PC-3 (cell line): ENCODE measurements around the gene PLSCR5. TPM values are rescaled to one million over a fixed set of nuclear protein-coding genes. Genes with fewer than 3 reads are reported as not detected.

Source experiments
- ATAC-seq: fragments of 200-7000 bp; cut with Tn5 transposase; 2 replicates; pipeline ENCODE4 v1.9.1; 2020; ENCODE audit warnings: mild to moderate bottlenecking, moderate library complexity
- BruUV-seq: library from RNA; stranded (reverse); fragments of 400-500 nt; replicated peaks from 2 replicates; lab custom pipeline; 2021; lab: Mats Ljungman, UMichigan
- CTCF ChIA-PET: fragments of 300-600 bp; sonication (Branson Sonifier 250); formaldehyde crosslinking; loops from one replicate; lab custom pipeline; 2022; ENCODE audit warnings: antibody characterized with exemption; lab: Charles Lee
- POLR2A ChIA-PET: fragments of 300-600 bp; sonication (Branson Sonifier 250); formaldehyde crosslinking; loops from one replicate; lab custom pipeline; 2022; ENCODE audit warnings: antibody characterized with exemption; ENCODE audit not compliant: unreplicated experiment; lab: Charles Lee
- DNase-seq: peaks from one replicate; pipeline ENCODE4 v3.0.0-alpha.2; 2015
- H2AFZ ChIP-seq: fragments of 300-600 bp; sonication (generic); 2 replicates; pipeline ENCODE4 v1.6.0; 2016; ENCODE audit warnings: antibody characterized with exemption, low read length
- H3F3A ChIP-seq: fragments of 300-600 bp; sonication (generic); one replicate; pipeline ENCODE4 v1.6.0; 2017; ENCODE audit warnings: antibody characterized with exemption, low read length, control low read depth, mild to moderate bottlenecking; ENCODE audit not compliant: unreplicated experiment
- H3K27ac ChIP-seq: fragments of 300-600 bp; sonication (generic); 2 replicates; pipeline ENCODE4 v1.5.1; 2016; ENCODE audit warnings: mild to moderate bottlenecking, low read length
- H3K27me3 ChIP-seq: fragments of 300-600 bp; sonication (generic); 2 replicates; pipeline ENCODE4 v1.6.1; 2016; ENCODE audit warnings: low read length, mixed read lengths
- H3K36me3 ChIP-seq: fragments of 300-600 bp; sonication (generic); 2 replicates; pipeline ENCODE4 v1.6.1; 2016; ENCODE audit warnings: low read depth, mixed run types, low read length, mixed read lengths
- H3K4me1 ChIP-seq: fragments of 300-600 bp; sonication (generic); 2 replicates; pipeline ENCODE4 v1.5.1; 2016; ENCODE audit warnings: low read length; ENCODE audit not compliant: insufficient read depth
- H3K4me2 ChIP-seq: fragments of 300-600 bp; sonication (generic); 2 replicates; pipeline ENCODE4 v1.6.0; 2016; ENCODE audit warnings: low read length
- H3K4me3 ChIP-seq: fragments of 300-600 bp; sonication (generic); 2 replicates; pipeline ENCODE4 v1.5.1; 2016; ENCODE audit warnings: mild to moderate bottlenecking, low read length, mixed read lengths
- H3K79me2 ChIP-seq: fragments of 300-600 bp; sonication (generic); 2 replicates; pipeline ENCODE4 v1.6.1; 2017; ENCODE audit warnings: low read length, mixed read lengths
- H3K9ac ChIP-seq: fragments of 300-600 bp; sonication (generic); 2 replicates; pipeline ENCODE4 v1.6.0; 2016; ENCODE audit warnings: mild to moderate bottlenecking, low read length
- H3K9me2 ChIP-seq: fragments of 300-600 bp; sonication (generic); replicated peaks from 2 replicates; pipeline ENCODE4 v1.6.1; 2016; ENCODE audit warnings: mixed run types, low read length, mixed read lengths
- H3K9me3 ChIP-seq: fragments of 300-600 bp; sonication (generic); 2 replicates; pipeline ENCODE4 v1.6.1; 2016; ENCODE audit warnings: low read length, mixed read lengths
- H4K20me1 ChIP-seq: fragments of 300-600 bp; sonication (generic); 2 replicates; pipeline ENCODE4 v1.6.1; 2016; ENCODE audit warnings: low read length, mixed read lengths
- CTCF ChIP-seq: fragments of 300-600 bp; sonication (generic); conservative IDR thresholded peaks from 2 replicates; pipeline ENCODE4 v1.5.1; 2017; ENCODE audit warnings: antibody characterized with exemption, low read depth, mild to moderate bottlenecking, low read length
- EZH2 ChIP-seq: fragments of 300-600 bp; sonication (generic); IDR thresholded peaks from one replicate; pipeline ENCODE4 v1.6.1; 2017; ENCODE audit warnings: antibody characterized with exemption, mild to moderate bottlenecking, low read length; ENCODE audit not compliant: unreplicated experiment
- EZH2phosphoT487 ChIP-seq: fragments of 300-600 bp; sonication (generic); IDR thresholded peaks from 2 replicates; pipeline ENCODE4 v1.6.1; 2018; ENCODE audit warnings: mild to moderate bottlenecking, antibody characterized with exemption, low read length, borderline replicate concordance
- intact Hi-C: fragments of 100-400 bp; cut with micrococcal nuclease; formaldehyde crosslinking; loops from 2 replicates; pipeline ENCODE4 v1.9.0; 2023
- total RNA-seq: library from RNA; depleted of rRNA; stranded (reverse); fragments of >200 nt; gene quantifications from 2 replicates; pipeline ENCODE4 v1.2.3, GENCODE V29; 2014

The PLSCR5 gene
- total RNA-seq, 1 experiment from 2014 or later: not detected

GRCh38 chr3:146558781-146559180 lies 46.4 kb downstream of the PLSCR5 start:
- POLR2A ChIA-PET: no interaction called here
- H4K20me1 ChIP-seq: no peaks in the 10 kb centered on the region
- no peaks in the 10 kb centered on the region for H3K9me2 ChIP-seq
- no peak for DNase-seq
- no peaks in the 10 kb centered on the region for H3K27me3 ChIP-seq
- intact Hi-C loops: no loop called here
- CTCF ChIA-PET: no interaction called here
- no peaks in the 10 kb centered on the region for H3K36me3 ChIP-seq
- H3K9me3 ChIP-seq: no peaks in the 10 kb centered on the region
- no peak overlapping the region for H2AFZ ChIP-seq
- no TSS peak for BruUV-seq
- TF ChIP-seq EZH2 (no peak), CTCF (no peak), EZH2phosphoT487 (no peak)
- no peak overlapping the region for H3K9ac ChIP-seq
- H3F3A ChIP-seq: no peaks in the 10 kb centered on the region
- H3K4me1 ChIP-seq: no peaks in the 10 kb centered on the region
- no peaks in the 10 kb centered on the region for H3K79me2 ChIP-seq
- H3K4me3 ChIP-seq: no peak overlapping the region
- ATAC-seq: no peak
- no peak overlapping the region for H3K27ac ChIP-seq
- H3K4me2 ChIP-seq: no peak overlapping the region

GRCh38 chr3:146557745-146558144 lies 47.4 kb downstream of the PLSCR5 start:
- DNase-seq: no peak
- Histone ChIP-seq H3K27me3 (no peaks in the 10 kb centered on the region), H3K36me3 (no peaks in the 10 kb centered on the region), H3K9ac (no peak overlapping the region), H3F3A (no peaks in the 10 kb centered on the region), H3K79me2 (no peaks in the 10 kb centered on the region), H3K4me2 (no peak overlapping the region), H3K4me1 (no peaks in the 10 kb centered on the region), H3K27ac (no peak overlapping the region), H4K20me1 (no peaks in the 10 kb centered on the region), H2AFZ (no peak overlapping the region), H3K9me3 (no peaks in the 10 kb centered on the region), H3K4me3 (no peak overlapping the region), H3K9me2 (no peaks in the 10 kb centered on the region)
- BruUV-seq: no TSS peak
- intact Hi-C loops: no loop called here
- no peak for ATAC-seq
- TF ChIP-seq EZH2phosphoT487 (no peak), EZH2 (no peak), CTCF (no peak)
- CTCF ChIA-PET: no interaction called here
- POLR2A ChIA-PET: no interaction called here

DNA sequence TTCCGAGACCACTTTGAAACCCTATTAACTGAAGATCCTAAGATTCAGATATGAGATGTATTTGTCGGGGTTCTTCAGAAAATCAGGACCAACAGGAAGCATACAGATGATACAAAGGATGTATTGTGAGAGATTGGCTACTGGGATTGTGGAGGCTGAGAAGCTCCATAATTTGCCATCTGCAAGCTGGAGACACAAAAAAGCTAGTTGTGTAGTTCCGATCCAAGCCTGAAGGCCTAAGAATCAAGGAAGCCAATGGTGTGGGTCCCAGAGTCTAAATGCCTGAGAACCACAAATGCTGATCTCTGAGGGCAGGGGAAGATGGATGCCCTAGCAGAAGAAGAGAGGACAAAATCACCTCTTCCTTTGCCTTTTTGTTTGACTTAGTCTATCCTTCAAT lies 49.8 kb downstream of the PLSCR5 start:
- POLR2A ChIA-PET: no interaction called here
- BruUV-seq: no TSS peak
- Histone ChIP-seq H2AFZ (no peak overlapping the region), H3K36me3 (no peaks in the 10 kb centered on the region), H3K79me2 (no peaks in the 10 kb centered on the region), H3K27ac (no peak overlapping the region), H3K4me1 (peaks cover 12% of the 10 kb centered on the region), H4K20me1 (no peaks in the 10 kb centered on the region), H3K27me3 (no peaks in the 10 kb centered on the region), H3K4me2 (no peak overlapping the region), H3K9me3 (no peaks in the 10 kb centered on the region), H3K9ac (no peak overlapping the region), H3K9me2 (0 out of 2 replicates have a peak, but pooled peaks cover 3% of the 10 kb centered on the region), H3K4me3 (no peak overlapping the region), H3F3A (no peaks in the 10 kb centered on the region)
- no peak for DNase-seq
- no peak for ATAC-seq
- CTCF ChIA-PET: no interaction called here
- intact Hi-C loops: no loop called here
- no peak for TF ChIP-seq EZH2
- no peak for TF ChIP-seq EZH2phosphoT487
- no peak for TF ChIP-seq CTCF
